SK-N-SH treated with all-trans-retinoic acid at 6 μM for 48 hours (cell line): Measurements from ENCODE around the gene GRK4.

Experiments used
- BACH2 ChIP-seq: fragments of 250-450 bp; sonication (Bioruptor Pico); IDR thresholded peaks from 2 replicates; pipeline ENCODE4 v1.9.0; 2021; ENCODE audit warnings: mild to moderate bottlenecking, borderline replicate concordance
- ZC3H10 ChIP-seq: fragments of 250-450 bp; sonication (Bioruptor Pico); IDR thresholded peaks from 2 replicates; pipeline ENCODE4 v1.5.1; 2021; ENCODE audit warnings: mild to moderate bottlenecking, moderate library complexity

DNA sequence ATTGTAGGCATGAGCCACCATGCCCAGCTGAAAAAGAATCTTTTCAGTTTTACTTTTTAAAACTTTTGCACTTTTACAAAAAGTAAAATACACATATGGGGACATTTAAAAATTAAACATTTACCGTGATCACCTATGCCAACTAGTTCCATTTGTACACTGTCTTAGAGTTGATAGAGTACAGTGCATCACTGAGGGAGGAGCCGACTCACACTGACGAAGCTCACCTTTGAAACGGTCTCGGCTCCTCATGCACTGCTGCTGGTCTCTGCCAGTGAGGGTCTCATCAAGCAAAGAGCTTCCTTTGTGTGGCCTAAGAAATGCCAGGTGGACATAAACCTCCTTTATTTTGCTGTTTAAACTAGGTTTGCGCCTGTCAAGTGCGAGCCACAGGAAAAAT, 50.0 kb downstream of the GRK4 start:
- TF ChIP-seq BACH2 (CRISPR knock-in tag) = no peak
- TF ChIP-seq ZC3H10 (CRISPR knock-in tag) = no peak
